Middle frontal gyrus (tissue), 1 donor: ENCODE data around the gene NSG2.
"Not testable (repeated sequence)": the region's sequence is repeated elsewhere in the genome, so short reads cannot be mapped to it uniquely, and the experiment has no call there.

Source experiments
- DNase-seq: peaks from one replicate; pipeline ENCODE4 v3.0.0-alpha.2; 2015; ENCODE audit warnings: low spot score; ENCODE audit errors: extremely low spot score

Gene NSG2

GRCh38 chr5:174045470-174046025 is at the start of gene NSG2:
Gene NSG2, plus strand, starts transcription at chr5:174045706. Its CDS starts 1,050 bp downstream, at chr5:174046756.
- DNase-seq = peak; percentile 90

- DNase-seq = no peak
Measured at GRCh38 chr5:173997331-173997730, 48.2 kb upstream of the NSG2 start.

- DNase-seq = no peak
Measured at GRCh38 chr5:173998531-173998930, 47.0 kb upstream of the NSG2 start.

- DNase-seq = no peak
Measured at GRCh38 chr5:174000076-174000475, 45.4 kb upstream of the NSG2 start.

- DNase-seq = no peak
Measured at GRCh38 chr5:174003795-174004194, 41.7 kb upstream of the NSG2 start.

- no peak for DNase-seq
Measured at GRCh38 chr5:174008922-174009321, 36.6 kb upstream of the NSG2 start.

- DNase-seq = no peak
Measured at GRCh38 chr5:174010365-174010764, 35.1 kb upstream of the NSG2 start.

- no peak for DNase-seq
Measured at GRCh38 chr5:174011441-174011840, 34.1 kb upstream of the NSG2 start.

GRCh38 chr5:174020069-174020927 is 25.2 kb upstream of the NSG2 start:
- not testable (repeated sequence) for DNase-seq

GRCh38 chr5:174020928-174021304 is 24.6 kb upstream of the NSG2 start:
- DNase-seq = no peak

- no peak for DNase-seq
Measured at GRCh38 chr5:174022384-174023095, 23.0 kb upstream of the NSG2 start.

GRCh38 chr5:174030286-174030685 is 15.2 kb upstream of the NSG2 start:
- DNase-seq = no peak

GRCh38 chr5:174044466-174045254 is 846 bp upstream of the NSG2 start:
- DNase-seq = no peak

GRCh38 chr5:174046558-174046957 is 1.1 kb downstream of the NSG2 start:
- DNase-seq = no peak

- DNase-seq = no peak
Measured at GRCh38 chr5:174047472-174048099, 2.1 kb downstream of the NSG2 start.

- no peak for DNase-seq
Measured at GRCh38 chr5:174052636-174053035, 7.1 kb downstream of the NSG2 start.

GRCh38 chr5:174053905-174054304 is 8.4 kb downstream of the NSG2 start:
- DNase-seq = no peak

- no peak for DNase-seq
Measured at GRCh38 chr5:174056064-174056847, 10.8 kb downstream of the NSG2 start.

- no peak for DNase-seq
Measured at GRCh38 chr5:174057206-174057605, 11.7 kb downstream of the NSG2 start.

- DNase-seq = no peak
Measured at GRCh38 chr5:174058433-174059122, 13.1 kb downstream of the NSG2 start.
